WTC11 (cell line): ENCODE measurements around the gene PEX16. TPM values are rescaled to one million over a fixed set of nuclear protein-coding genes. Genes with fewer than 3 reads are reported as not detected.

Experiments
- ATAC-seq: fragments of 200-7000 bp; cut with Tn5 transposase; 2 replicates; pipeline ENCODE4 v1.10.0; 2021; ENCODE audit warnings: mild to moderate bottlenecking, moderate library complexity
- CTCF ChIA-PET: fragments of 300-600 bp; sonication (Branson Sonifier 250); formaldehyde crosslinking; loops from one replicate; lab custom pipeline; 2021; ENCODE audit warnings: antibody characterized with exemption; lab: Charles Lee
- POLR2A ChIA-PET: fragments of 350-600 bp; sonication (Branson Sonifier 250); formaldehyde crosslinking; loops from one replicate; lab custom pipeline; 2021; ENCODE audit warnings: antibody characterized with exemption; lab: Charles Lee
- DNase-seq: peaks from one replicate; pipeline ENCODE4 v3.0.0; 2021; ENCODE audit warnings: low spot score
- H3K27ac Mint-ChIP-seq: 2 replicates; pipeline ENCODE4 v1.8.0; 2021; ENCODE audit warnings: mixed read lengths
- H3K27me3 Mint-ChIP-seq: 2 replicates; pipeline ENCODE4 v1.8.0; 2021; ENCODE audit warnings: low read depth, mild to moderate bottlenecking, moderate library complexity, mixed read lengths
- H3K36me3 Mint-ChIP-seq: 2 replicates; pipeline ENCODE4 v1.8.0; 2021; ENCODE audit warnings: mixed read lengths
- H3K4me1 Mint-ChIP-seq: 2 replicates; pipeline ENCODE4 v1.8.0; 2022; ENCODE audit warnings: mixed read lengths
- H3K4me3 Mint-ChIP-seq: 2 replicates; pipeline ENCODE4 v1.8.0; 2021; ENCODE audit warnings: mild to moderate bottlenecking, moderate library complexity, mixed read lengths
- H3K9me3 Mint-ChIP-seq: 2 replicates; pipeline ENCODE4 v1.8.0; 2021; ENCODE audit warnings: mixed read lengths
- ATF2 ChIP-seq: sonication (generic); formaldehyde crosslinking; IDR thresholded peaks from 2 replicates; pipeline ENCODE4 v1.8.1; 2022; ENCODE audit warnings: low read depth, missing genetic modification reagents, borderline replicate concordance
- CBFB ChIP-seq: sonication (generic); formaldehyde crosslinking; IDR thresholded peaks from 2 replicates; pipeline ENCODE4 v1.8.1; 2022; ENCODE audit warnings: mild to moderate bottlenecking, low read depth, missing genetic modification reagents
- CREB1 ChIP-seq: sonication (generic); formaldehyde crosslinking; IDR thresholded peaks from 2 replicates; pipeline ENCODE4 v1.8.0; 2023; ENCODE audit warnings: mild to moderate bottlenecking, missing genetic modification reagents
- ETV6 ChIP-seq: sonication (generic); formaldehyde crosslinking; IDR thresholded peaks from 2 replicates; pipeline ENCODE4 v1.8.1; 2022; ENCODE audit warnings: mild to moderate bottlenecking, missing genetic modification reagents
- FOXK1 ChIP-seq: sonication (generic); formaldehyde crosslinking; IDR thresholded peaks from 2 replicates; pipeline ENCODE4 v1.8.0; 2022; ENCODE audit warnings: mild to moderate bottlenecking, moderate library complexity, missing genetic modification reagents
- GRHL2 ChIP-seq: fragments of 250-450 bp; sonication (Bioruptor Pico); IDR thresholded peaks from 2 replicates; pipeline ENCODE4 v1.8.0; 2022; ENCODE audit warnings: mild to moderate bottlenecking, moderate library complexity; ENCODE audit not compliant: insufficient replicate concordance, severe bottlenecking
- HMGA2 ChIP-seq: fragments of 250-450 bp; sonication (Bioruptor Pico); IDR thresholded peaks from 2 replicates; pipeline ENCODE4 v1.4.0; 2021; ENCODE audit warnings: mild to moderate bottlenecking, moderate library complexity
- IRF2 ChIP-seq: sonication (generic); formaldehyde crosslinking; IDR thresholded peaks from 2 replicates; pipeline ENCODE4 v1.8.0; 2022; ENCODE audit warnings: low read depth, missing genetic modification reagents, borderline replicate concordance
- JUN ChIP-seq: sonication (generic); formaldehyde crosslinking; IDR thresholded peaks from 2 replicates; pipeline ENCODE4 v1.8.0; 2023; ENCODE audit warnings: mild to moderate bottlenecking, missing genetic modification reagents
- KAT7 ChIP-seq: sonication (generic); formaldehyde crosslinking; IDR thresholded peaks from 2 replicates; pipeline ENCODE4 v1.8.1; 2023; ENCODE audit warnings: missing genetic modification reagents, mild to moderate bottlenecking, borderline replicate concordance
- MYBL2 ChIP-seq: sonication (generic); formaldehyde crosslinking; IDR thresholded peaks from 2 replicates; pipeline ENCODE4 v1.8.1; 2023; ENCODE audit warnings: mild to moderate bottlenecking, moderate library complexity, missing genetic modification reagents
- NFATC4 ChIP-seq: fragments of 250-450 bp; sonication (Bioruptor Pico); IDR thresholded peaks from 2 replicates; pipeline ENCODE4 v1.9.0; 2021; ENCODE audit warnings: mild to moderate bottlenecking
- NFE2L1 ChIP-seq: sonication (generic); formaldehyde crosslinking; IDR thresholded peaks from 2 replicates; pipeline ENCODE4 v1.8.1; 2023; ENCODE audit warnings: missing genetic modification reagents
- RORB ChIP-seq: fragments of 250-450 bp; sonication (Bioruptor Pico); IDR thresholded peaks from 2 replicates; pipeline ENCODE4 v1.9.0; 2021; ENCODE audit warnings: mild to moderate bottlenecking
- SP1 ChIP-seq: sonication (generic); formaldehyde crosslinking; conservative IDR thresholded peaks from 2 replicates; pipeline ENCODE4 v1.8.1; 2022; ENCODE audit warnings: missing genetic modification reagents
- STAT6 ChIP-seq: sonication (generic); formaldehyde crosslinking; conservative IDR thresholded peaks from 2 replicates; pipeline ENCODE4 v1.8.1; 2023; ENCODE audit warnings: mild to moderate bottlenecking, low read depth, missing genetic modification reagents, moderate library complexity
- TEAD1 ChIP-seq: sonication (generic); formaldehyde crosslinking; IDR thresholded peaks from 2 replicates; pipeline ENCODE4 v1.8.0; 2022; ENCODE audit warnings: mild to moderate bottlenecking, missing genetic modification reagents
- USF1 ChIP-seq: sonication (generic); formaldehyde crosslinking; IDR thresholded peaks from 2 replicates; pipeline ENCODE4 v1.8.0; 2022; ENCODE audit warnings: mild to moderate bottlenecking, missing genetic modification reagents
- ZBTB21 ChIP-seq: sonication (generic); formaldehyde crosslinking; IDR thresholded peaks from 2 replicates; pipeline ENCODE4 v1.8.1; 2023; ENCODE audit warnings: mild to moderate bottlenecking, missing genetic modification reagents, borderline replicate concordance
- ZBTB43 ChIP-seq: sonication (generic); formaldehyde crosslinking; IDR thresholded peaks from 2 replicates; pipeline ENCODE4 v1.8.1; 2023; ENCODE audit warnings: mild to moderate bottlenecking, missing genetic modification reagents
- ZNF121 ChIP-seq: sonication (generic); formaldehyde crosslinking; IDR thresholded peaks from 2 replicates; pipeline ENCODE4 v1.8.0; 2023; ENCODE audit warnings: missing genetic modification reagents
- ZNF423 ChIP-seq: fragments of 250-450 bp; sonication (Bioruptor Pico); IDR thresholded peaks from 2 replicates; pipeline ENCODE4 v2.1.2; 2022; ENCODE audit warnings: mild to moderate bottlenecking, moderate library complexity
- total RNA-seq: library from RNA; stranded (reverse); gene quantifications from 3 replicates; pipeline ENCODE4 v1.2.3, GENCODE V29; 2021
- TF ChIP-seq, protein P1 (sequence below): sonication (generic); formaldehyde crosslinking; IDR thresholded peaks from 2 replicates; pipeline ENCODE4 v1.8.1; 2023; ENCODE audit warnings: mild to moderate bottlenecking, missing genetic modification reagents, moderate library complexity
- TF ChIP-seq, protein P2 (sequence below): fragments of 250-450 bp; sonication (Bioruptor Pico); IDR thresholded peaks from 2 replicates; pipeline ENCODE4 v2.1.2; 2022; ENCODE audit warnings: mild to moderate bottlenecking, moderate library complexity
- TF ChIP-seq, protein P3 (sequence below): sonication (generic); formaldehyde crosslinking; IDR thresholded peaks from 2 replicates; pipeline ENCODE4 v1.8.1; 2023; ENCODE audit warnings: mild to moderate bottlenecking, missing genetic modification reagents, borderline replicate concordance

Gene PEX16
- total RNA-seq, 1 experiment from 2014 or later = 39.3 TPM

GRCh38 chr11:45921561-45922424, 4.1 kb upstream of the PEX16 start:
- no peaks in the 10 kb centered on the region for H3K9me3 Mint-ChIP-seq
- POLR2A ChIA-PET = interaction anchor here (0.5 to 1.8 kb wide), 21 partner anchors 9 to 373 kb away, joined by 3 to 12 read pairs (median 5); partner anchors contain the start of gene CRY2
- DNase-seq (peak; percentile 96), ATAC-seq (peak; percentile 53)
- H3K36me3 Mint-ChIP-seq = peaks cover 11% of the 10 kb centered on the region
- peaks cover 2% of the 10 kb centered on the region; the same call in 1 of the 2 replicates for H3K27me3 Mint-ChIP-seq
- H3K27ac Mint-ChIP-seq = peak overlapping the region; percentile 99
- CTCF ChIA-PET = interaction anchor here (0.8 to 4.0 kb wide), 13 partner anchors 24 to 470 kb away, joined by 3 to 33 read pairs (median 4); no protein-coding TSS in a partner anchor
- H3K4me1 Mint-ChIP-seq = peaks cover 39% of the 10 kb centered on the region
- H3K4me3 Mint-ChIP-seq = peak overlapping the region; percentile 72
- TF ChIP-seq NFE2L1 (CRISPR knock-in tag) (no peak), TEAD1 (CRISPR knock-in tag) (peak; percentile 82; the same call in 1 of the 2 replicates), ZBTB43 (CRISPR knock-in tag) (no peak), ETV6 (0 out of 2 replicates have a peak, but pooled peaks have one; percentile 10), ATF2 (CRISPR knock-in tag) (no peak), ZBTB21 (CRISPR knock-in tag) (0 out of 2 replicates have a peak, but pooled peaks have one; percentile 16), MYBL2 (CRISPR knock-in tag) (0 out of 2 replicates have a peak, but pooled peaks have one; percentile 67), USF1 (CRISPR knock-in tag) (peak; percentile 55; the same call in 1 of the 2 replicates), KAT7 (0 out of 2 replicates have a peak, but pooled peaks have one; percentile 64), RORB (CRISPR knock-in tag) (no peak), JUN (CRISPR knock-in tag) (no peak), ZNF423 (CRISPR knock-in tag) (peak; percentile 63), IRF2 (CRISPR knock-in tag) (no peak), FOXK1 (peak; percentile 78; the same call in 1 of the 2 replicates), HMGA2 (CRISPR knock-in tag) (no peak), SP1 (peak; percentile 93; the same call in 1 of the 2 replicates), STAT6 (CRISPR knock-in tag) (no peak), ZNF121 (CRISPR knock-in tag) (peak; percentile 80), GRHL2 (CRISPR knock-in tag) (no peak), CBFB (CRISPR knock-in tag) (no peak), CREB1 (CRISPR knock-in tag) (no peak), NFATC4 (CRISPR knock-in tag) (no peak)
- TF ChIP-seq, protein P1, sequence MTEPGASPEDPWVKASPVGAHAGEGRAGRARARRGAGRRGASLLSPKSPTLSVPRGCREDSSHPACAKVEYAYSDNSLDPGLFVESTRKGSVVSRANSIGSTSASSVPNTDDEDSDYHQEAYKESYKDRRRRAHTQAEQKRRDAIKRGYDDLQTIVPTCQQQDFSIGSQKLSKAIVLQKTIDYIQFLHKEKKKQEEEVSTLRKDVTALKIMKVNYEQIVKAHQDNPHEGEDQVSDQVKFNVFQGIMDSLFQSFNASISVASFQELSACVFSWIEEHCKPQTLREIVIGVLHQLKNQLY (CRISPR knock-in tag) = no peak
- TF ChIP-seq, protein P2, sequence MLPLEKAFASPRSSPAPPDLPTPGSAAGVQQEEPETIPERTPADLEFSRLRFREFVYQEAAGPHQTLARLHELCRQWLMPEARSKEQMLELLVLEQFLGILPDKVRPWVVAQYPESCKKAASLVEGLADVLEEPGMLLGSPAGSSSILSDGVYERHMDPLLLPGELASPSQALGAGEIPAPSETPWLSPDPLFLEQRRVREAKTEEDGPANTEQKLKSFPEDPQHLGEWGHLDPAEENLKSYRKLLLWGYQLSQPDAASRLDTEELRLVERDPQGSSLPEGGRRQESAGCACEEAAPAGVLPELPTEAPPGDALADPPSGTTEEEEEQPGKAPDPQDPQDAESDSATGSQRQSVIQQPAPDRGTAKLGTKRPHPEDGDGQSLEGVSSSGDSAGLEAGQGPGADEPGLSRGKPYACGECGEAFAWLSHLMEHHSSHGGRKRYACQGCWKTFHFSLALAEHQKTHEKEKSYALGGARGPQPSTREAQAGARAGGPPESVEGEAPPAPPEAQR (CRISPR knock-in tag) = no peak
- TF ChIP-seq, protein P3, sequence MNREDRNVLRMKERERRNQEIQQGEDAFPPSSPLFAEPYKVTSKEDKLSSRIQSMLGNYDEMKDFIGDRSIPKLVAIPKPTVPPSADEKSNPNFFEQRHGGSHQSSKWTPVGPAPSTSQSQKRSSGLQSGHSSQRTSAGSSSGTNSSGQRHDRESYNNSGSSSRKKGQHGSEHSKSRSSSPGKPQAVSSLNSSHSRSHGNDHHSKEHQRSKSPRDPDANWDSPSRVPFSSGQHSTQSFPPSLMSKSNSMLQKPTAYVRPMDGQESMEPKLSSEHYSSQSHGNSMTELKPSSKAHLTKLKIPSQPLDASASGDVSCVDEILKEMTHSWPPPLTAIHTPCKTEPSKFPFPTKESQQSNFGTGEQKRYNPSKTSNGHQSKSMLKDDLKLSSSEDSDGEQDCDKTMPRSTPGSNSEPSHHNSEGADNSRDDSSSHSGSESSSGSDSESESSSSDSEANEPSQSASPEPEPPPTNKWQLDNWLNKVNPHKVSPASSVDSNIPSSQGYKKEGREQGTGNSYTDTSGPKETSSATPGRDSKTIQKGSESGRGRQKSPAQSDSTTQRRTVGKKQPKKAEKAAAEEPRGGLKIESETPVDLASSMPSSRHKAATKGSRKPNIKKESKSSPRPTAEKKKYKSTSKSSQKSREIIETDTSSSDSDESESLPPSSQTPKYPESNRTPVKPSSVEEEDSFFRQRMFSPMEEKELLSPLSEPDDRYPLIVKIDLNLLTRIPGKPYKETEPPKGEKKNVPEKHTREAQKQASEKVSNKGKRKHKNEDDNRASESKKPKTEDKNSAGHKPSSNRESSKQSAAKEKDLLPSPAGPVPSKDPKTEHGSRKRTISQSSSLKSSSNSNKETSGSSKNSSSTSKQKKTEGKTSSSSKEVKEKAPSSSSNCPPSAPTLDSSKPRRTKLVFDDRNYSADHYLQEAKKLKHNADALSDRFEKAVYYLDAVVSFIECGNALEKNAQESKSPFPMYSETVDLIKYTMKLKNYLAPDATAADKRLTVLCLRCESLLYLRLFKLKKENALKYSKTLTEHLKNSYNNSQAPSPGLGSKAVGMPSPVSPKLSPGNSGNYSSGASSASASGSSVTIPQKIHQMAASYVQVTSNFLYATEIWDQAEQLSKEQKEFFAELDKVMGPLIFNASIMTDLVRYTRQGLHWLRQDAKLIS (CRISPR knock-in tag) = 0 out of 2 replicates have a peak, but pooled peaks have one; percentile 20
